GM12864 (cell line): ENCODE results near the gene TYMP.

Source experiments
- DNase-seq: peaks from one replicate; pipeline ENCODE4 v3.0.0-alpha.2; 2011; ENCODE audit warnings: low read depth
- H3K4me3 ChIP-seq: 2 replicates; pipeline ENCODE4 v1.5.1; 2011; ENCODE audit warnings: mild to moderate bottlenecking, low read depth, low read length, control low read depth
- TF ChIP-seq, protein P1 (sequence below): IDR thresholded peaks from 2 replicates; pipeline ENCODE4 v1.5.1; 2011; ENCODE audit warnings: low read depth, mild to moderate bottlenecking, moderate library complexity, low read length, control low read depth, inconsistent platforms; ENCODE audit errors: missing control alignments

TYMP gene

DNA sequence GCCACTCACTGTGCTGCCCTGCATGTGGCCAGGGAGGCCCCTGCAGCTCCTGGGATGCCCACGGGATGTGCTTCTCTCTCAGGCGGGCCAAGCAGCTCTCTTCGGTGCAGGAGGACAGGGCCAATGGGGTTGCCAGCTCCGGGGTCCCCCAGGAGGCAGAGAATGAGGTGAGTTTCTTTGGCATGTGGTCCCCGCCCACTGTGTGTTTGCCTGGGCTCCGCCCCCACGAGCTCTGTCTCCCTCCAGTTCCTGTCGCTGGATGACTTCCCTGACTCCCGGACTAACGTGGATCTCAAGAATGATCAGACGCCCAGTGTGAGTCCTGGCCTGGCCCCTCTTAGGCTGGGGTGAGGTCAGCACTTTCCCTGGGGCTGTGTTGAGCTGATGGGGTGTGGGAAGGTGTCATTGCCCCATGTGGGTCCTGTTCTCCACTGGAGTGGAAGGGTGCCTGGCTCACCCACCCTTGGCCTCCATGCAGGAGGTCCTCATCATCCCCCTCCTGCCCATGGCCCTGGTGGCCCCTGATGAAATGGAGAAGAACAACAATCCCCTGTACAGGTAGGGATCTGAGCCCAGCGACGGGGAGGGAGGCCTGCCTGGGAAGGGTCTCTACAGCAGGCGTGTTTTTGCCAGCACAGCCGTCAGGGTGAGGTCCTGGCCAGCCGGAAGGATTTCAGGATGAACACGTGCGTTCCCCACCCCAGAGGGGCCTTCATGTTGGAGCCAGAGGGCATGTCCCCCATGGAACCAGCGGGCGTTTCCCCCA lies 12.1 kb downstream of the TYMP start:
- no peak for DNase-seq
- no peak overlapping the region for H3K4me3 ChIP-seq
- TF ChIP-seq, protein P1, sequence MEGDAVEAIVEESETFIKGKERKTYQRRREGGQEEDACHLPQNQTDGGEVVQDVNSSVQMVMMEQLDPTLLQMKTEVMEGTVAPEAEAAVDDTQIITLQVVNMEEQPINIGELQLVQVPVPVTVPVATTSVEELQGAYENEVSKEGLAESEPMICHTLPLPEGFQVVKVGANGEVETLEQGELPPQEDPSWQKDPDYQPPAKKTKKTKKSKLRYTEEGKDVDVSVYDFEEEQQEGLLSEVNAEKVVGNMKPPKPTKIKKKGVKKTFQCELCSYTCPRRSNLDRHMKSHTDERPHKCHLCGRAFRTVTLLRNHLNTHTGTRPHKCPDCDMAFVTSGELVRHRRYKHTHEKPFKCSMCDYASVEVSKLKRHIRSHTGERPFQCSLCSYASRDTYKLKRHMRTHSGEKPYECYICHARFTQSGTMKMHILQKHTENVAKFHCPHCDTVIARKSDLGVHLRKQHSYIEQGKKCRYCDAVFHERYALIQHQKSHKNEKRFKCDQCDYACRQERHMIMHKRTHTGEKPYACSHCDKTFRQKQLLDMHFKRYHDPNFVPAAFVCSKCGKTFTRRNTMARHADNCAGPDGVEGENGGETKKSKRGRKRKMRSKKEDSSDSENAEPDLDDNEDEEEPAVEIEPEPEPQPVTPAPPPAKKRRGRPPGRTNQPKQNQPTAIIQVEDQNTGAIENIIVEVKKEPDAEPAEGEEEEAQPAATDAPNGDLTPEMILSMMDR, result no peak

DNA sequence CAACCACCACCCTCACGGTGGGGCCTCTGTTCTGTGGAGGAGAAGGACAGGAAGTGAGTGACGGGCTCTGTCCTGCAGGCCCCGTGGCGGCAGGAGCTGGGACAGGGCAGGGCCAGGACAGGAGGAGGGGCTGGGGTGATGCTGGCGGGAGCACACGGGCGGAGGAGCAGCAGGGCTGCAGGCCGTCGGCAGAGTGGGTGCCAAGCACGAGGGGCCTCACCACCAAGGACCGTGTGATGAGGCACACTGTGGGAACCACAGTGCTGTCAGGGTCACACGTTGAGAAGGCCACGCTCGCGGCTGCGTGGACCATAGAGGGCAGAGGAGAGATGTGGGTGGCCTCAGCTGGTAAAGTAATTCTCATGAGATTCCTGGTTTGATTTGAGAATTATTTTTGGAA lies 12.9 kb downstream of the TYMP start:
- H3K4me3 ChIP-seq, result no peak overlapping the region
- TF ChIP-seq, protein P1, result no peak
- DNase-seq, result no peak

- no peak overlapping the region for H3K4me3 ChIP-seq
- TF ChIP-seq, protein P1, result no peak
- DNase-seq, result no peak
Observed at GRCh38 chr22:50516068-50516467, 13.7 kb downstream of the TYMP start.

GRCh38 chr22:50513175-50513574 lies 16.6 kb downstream of the TYMP start:
- H3K4me3 ChIP-seq, result no peak overlapping the region
- no peak for DNase-seq

GRCh38 chr22:50508897-50509296 lies 20.9 kb downstream of the TYMP start:
- H3K4me3 ChIP-seq, result peak overlapping the region; percentile 71
- TF ChIP-seq, protein P1, result no peak
- no peak for DNase-seq

More at GRCh38 chr22:50513175-50513574, 16.6 kb downstream of the TYMP start:
- TF ChIP-seq, protein P1, result no peak

GRCh38 chr22:50507991-50508884 lies 21.6 kb downstream of the TYMP start, which contains the start of gene NCAPH2:
Gene NCAPH2, plus strand, starts transcription at chr22:50508224. Its CDS starts 114 bp downstream, at chr22:50508338.
- peak within 1 kb of the TSS; percentile 83 for H3K4me3 ChIP-seq
- peak; percentile 82 for DNase-seq
- TF ChIP-seq, protein P1, result no peak
